GM13976 (cell line): Measurements from ENCODE around the gene MTCL3.
"Not testable (repeated sequence)": the region's sequence is repeated elsewhere in the genome, so short reads cannot be mapped to it uniquely, and the experiment has no call there.

Experiments used
- DNase-seq: peaks from one replicate; pipeline ENCODE4 v3.0.0; 2012; ENCODE audit warnings: low spot score
- CTCF ChIP-seq: IDR thresholded peaks from 2 replicates; pipeline ENCODE4 v1.5.1; 2012; ENCODE audit warnings: borderline replicate concordance, mild to moderate bottlenecking; ENCODE audit not compliant: insufficient read depth; ENCODE audit errors: extremely low read depth, missing control alignments, control extremely low read depth
- in situ Hi-C: fragments of 300-500 bp; cut with MboI; formaldehyde crosslinking; loops from one replicate; pipeline ENCODE4 v1.12.0; 2022; ENCODE audit warnings: low sequenced_read_pairs, mixed read lengths, inconsistent platforms; ENCODE audit not compliant: unreplicated experiment

The MTCL3 gene

GRCh38 chr6:127435626-127436220 is 83.4 kb downstream of the MTCL3 start:
- in situ Hi-C loops = no loop called here
- TF ChIP-seq CTCF = no peak
- no peak for DNase-seq

GRCh38 chr6:127434651-127435050 is 84.5 kb downstream of the MTCL3 start:
- no peak for DNase-seq
- in situ Hi-C loops = no loop called here
- no peak for TF ChIP-seq CTCF

- DNase-seq, in situ Hi-C loops: not testable (repeated sequence)
Observed at GRCh38 chr6:127428562-127428961, 90.6 kb downstream of the MTCL3 start.

GRCh38 chr6:127423921-127424320 is 95.2 kb downstream of the MTCL3 start:
- in situ Hi-C loops = no loop called here
- TF ChIP-seq CTCF = no peak
- no peak for DNase-seq
